ENCODE results near the gene GPR183. TPM values are rescaled to one million over a fixed set of nuclear protein-coding genes. Genes with fewer than 3 reads are reported as not detected.

The GPR183 gene
- total RNA-seq, 1 donor from 2014 or later = 0.19 TPM

- H3K27ac Mint-ChIP-seq (ENCODE audit: unreplicated experiment) = no peak overlapping the region
- no peak for DNase-seq (ENCODE audit: extremely low spot score, unreplicated experiment)
- H3K4me3 Mint-ChIP-seq (ENCODE audit: unreplicated experiment) = no peak overlapping the region
- no peaks in the 10 kb centered on the region for H3K36me3 Mint-ChIP-seq (ENCODE audit: unreplicated experiment)
- peaks cover 21% of the 10 kb centered on the region for H3K4me1 Mint-ChIP-seq (ENCODE audit: unreplicated experiment)
- H3K27me3 Mint-ChIP-seq (ENCODE audit: unreplicated experiment) = no peaks in the 10 kb centered on the region
- no peak for TF ChIP-seq CTCF (IDR thresholded peaks at IDR 0.05)
- H3K9me3 Mint-ChIP-seq (ENCODE audit: unreplicated experiment) = no peaks in the 10 kb centered on the region
Observed at GRCh38 chr13:99278200-99278599, 29.0 kb downstream of the GPR183 start.

- no peak for TF ChIP-seq CTCF (IDR thresholded peaks at IDR 0.05)
- Mint-ChIP-seq H3K36me3 (ENCODE audit: unreplicated experiment) (no peaks in the 10 kb centered on the region), H3K9me3 (ENCODE audit: unreplicated experiment) (no peaks in the 10 kb centered on the region), H3K27me3 (ENCODE audit: unreplicated experiment) (no peaks in the 10 kb centered on the region), H3K4me3 (ENCODE audit: unreplicated experiment) (no peak overlapping the region), H3K4me1 (ENCODE audit: unreplicated experiment) (peaks cover 15% of the 10 kb centered on the region), H3K27ac (ENCODE audit: unreplicated experiment) (no peak overlapping the region)
- DNase-seq (ENCODE audit: extremely low spot score, unreplicated experiment) = no peak
Observed at GRCh38 chr13:99277629-99278028, 29.6 kb downstream of the GPR183 start.

GRCh38 chr13:99276706-99277105 lies 30.5 kb downstream of the GPR183 start:
- Mint-ChIP-seq H3K36me3 (ENCODE audit: unreplicated experiment) (peaks cover 3% of the 10 kb centered on the region), H3K27me3 (ENCODE audit: unreplicated experiment) (no peaks in the 10 kb centered on the region), H3K27ac (ENCODE audit: unreplicated experiment) (no peak overlapping the region), H3K4me1 (ENCODE audit: unreplicated experiment) (peaks cover 6% of the 10 kb centered on the region), H3K4me3 (ENCODE audit: unreplicated experiment) (no peak overlapping the region), H3K9me3 (ENCODE audit: unreplicated experiment) (no peaks in the 10 kb centered on the region)
- no peak for TF ChIP-seq CTCF (IDR thresholded peaks at IDR 0.05)
- no peak for DNase-seq (ENCODE audit: extremely low spot score, unreplicated experiment)

- H3K9me3 Mint-ChIP-seq (ENCODE audit: unreplicated experiment) = no peaks in the 10 kb centered on the region
- H3K27ac Mint-ChIP-seq (ENCODE audit: unreplicated experiment) = no peak overlapping the region
- no peak for DNase-seq (ENCODE audit: extremely low spot score, unreplicated experiment)
- H3K4me1 Mint-ChIP-seq (ENCODE audit: unreplicated experiment) = no peaks in the 10 kb centered on the region
- H3K36me3 Mint-ChIP-seq (ENCODE audit: unreplicated experiment) = peaks cover 3% of the 10 kb centered on the region
- H3K27me3 Mint-ChIP-seq (ENCODE audit: unreplicated experiment) = no peaks in the 10 kb centered on the region
- no peak overlapping the region for H3K4me3 Mint-ChIP-seq (ENCODE audit: unreplicated experiment)
- no peak for TF ChIP-seq CTCF (IDR thresholded peaks at IDR 0.05)
Observed at GRCh38 chr13:99275093-99275469, 32.1 kb downstream of the GPR183 start.

GRCh38 chr13:99273128-99273527 lies 34.1 kb downstream of the GPR183 start:
- Mint-ChIP-seq H3K36me3 (ENCODE audit: unreplicated experiment) (peaks cover 3% of the 10 kb centered on the region), H3K9me3 (ENCODE audit: unreplicated experiment) (no peaks in the 10 kb centered on the region)

More at GRCh38 chr13:99273128-99273527, 34.1 kb downstream of the GPR183 start:
- no peak for DNase-seq (ENCODE audit: extremely low spot score, unreplicated experiment)
- H3K4me3 Mint-ChIP-seq (ENCODE audit: unreplicated experiment) = no peak overlapping the region
- TF ChIP-seq CTCF (IDR thresholded peaks at IDR 0.05) = no peak
- H3K27me3 Mint-ChIP-seq (ENCODE audit: unreplicated experiment) = no peaks in the 10 kb centered on the region
- H3K4me1 Mint-ChIP-seq (ENCODE audit: unreplicated experiment) = no peaks in the 10 kb centered on the region
- H3K27ac Mint-ChIP-seq (ENCODE audit: unreplicated experiment) = no peak overlapping the region
